Sigmoid colon (tissue), 7 donors: ENCODE data around the gene QPCTL. TPM values are rescaled to one million over a fixed set of nuclear protein-coding genes. Genes with fewer than 3 reads are reported as not detected.
"Not testable (repeated sequence)": the region's sequence is repeated elsewhere in the genome, so short reads cannot be mapped to it uniquely, and the experiment has no call there.

Source experiments
- DNase-seq: peaks from one replicate; pipeline ENCODE4 v3.0.0-alpha.2; 2019
- H3K27ac ChIP-seq, 4 donors: fragments of 200-600 bp; sonication (generic); one replicate each; pipeline ENCODE4 v1.5.1; 2016 to 2019; ENCODE audit warnings: mild to moderate bottlenecking in 1 of 4
- H3K27me3 ChIP-seq, 3 donors: fragments of 200-600 bp; sonication (generic); one replicate each; pipeline ENCODE4 v1.5.1; 2019; ENCODE audit warnings: mild to moderate bottlenecking in 1 of 3
- H3K36me3 ChIP-seq, 4 donors: fragments of 200-600 bp; sonication (generic); one replicate each; pipeline ENCODE4 v1.5.1; 2016 to 2019
- H3K4me1 ChIP-seq, 4 donors: fragments of 200-600 bp; sonication (generic); one replicate each; pipeline ENCODE4 v1.5.1; 2017 to 2019
- H3K4me3 ChIP-seq, 4 donors: fragments of 200-600 bp; sonication (generic); one replicate each; pipeline ENCODE4 v1.5.1; 2017 to 2019; ENCODE audit warnings: mild to moderate bottlenecking in 2 of 4, moderate library complexity in 1 of 4
- H3K9me3 ChIP-seq, 4 donors: fragments of 200-600 bp in 3 of 4; sonication (generic) in 3 of 4; one replicate each; pipeline versions ENCODE4 v1.5.1 to v1.6.1; 2013 to 2019
- EP300 ChIP-seq, 4 donors: sonication (generic); formaldehyde crosslinking; IDR thresholded peaks; one replicate each; pipeline ENCODE4 v1.6.1; 2017; ENCODE audit warnings: antibody characterized with exemption in 4 of 4
- POLR2A ChIP-seq, 2 donors: fragments of 450-650 bp; IDR thresholded peaks; one replicate each; pipeline ENCODE4 v1.6.1; 2016; ENCODE audit warnings: antibody characterized with exemption in 2 of 2, mild to moderate bottlenecking in 2 of 2, moderate library complexity in 2 of 2
- POLR2AphosphoS5 ChIP-seq, 4 donors: sonication (generic); formaldehyde crosslinking; IDR thresholded peaks; one replicate each; pipeline ENCODE4 v1.6.1; 2017; ENCODE audit warnings: antibody characterized with exemption in 4 of 4
- WGBS, 2 donors: extraction: QIAGEN DNeasy Blood & Tissue Kit; methylation state at CpG; one replicate each; pipeline ENCODE4 v1.1.7; 2013; 5-methylcytosine and 5-hydroxymethylcytosine counted together
- intact Hi-C: fragments of 100-400 bp; cut with DNase I; formaldehyde crosslinking; loops from one replicate; pipeline ENCODE4 v1.15.1; 2023
- polyA plus RNA-seq, 3 donors: library from polyadenylated mRNA; stranded (reverse); fragments of 200-250 nt; gene quantifications; one replicate each; pipeline ENCODE4 v1.2.3, GENCODE V29; 2013
- total RNA-seq, 4 donors: library from RNA; depleted of rRNA; stranded (reverse); fragments of >200 nt; gene quantifications; one replicate each; pipeline ENCODE4 v1.1.0, GENCODE V29; 2016
- TF ChIP-seq, protein P1 (sequence below), 4 experiments: fragments of 450-650 bp in 3 of 4; fragments of 200-600 bp in 1 of 4; IDR thresholded peaks; one replicate each; pipeline ENCODE4 v1.5.1; 2016 to 2019; ENCODE audit warnings: antibody characterized with exemption in 4 of 4, mild to moderate bottlenecking in 3 of 4, moderate library complexity in 2 of 4
- donor health status: healthy with polysubstance abuse.
- donor health status: Bipolar disorder and iron deficiency.
- donor health status: healthy.

QPCTL gene
- total and polyA plus RNA-seq, 7 donors: 1.2 to 7.6 (median 2.4) TPM

DNA sequence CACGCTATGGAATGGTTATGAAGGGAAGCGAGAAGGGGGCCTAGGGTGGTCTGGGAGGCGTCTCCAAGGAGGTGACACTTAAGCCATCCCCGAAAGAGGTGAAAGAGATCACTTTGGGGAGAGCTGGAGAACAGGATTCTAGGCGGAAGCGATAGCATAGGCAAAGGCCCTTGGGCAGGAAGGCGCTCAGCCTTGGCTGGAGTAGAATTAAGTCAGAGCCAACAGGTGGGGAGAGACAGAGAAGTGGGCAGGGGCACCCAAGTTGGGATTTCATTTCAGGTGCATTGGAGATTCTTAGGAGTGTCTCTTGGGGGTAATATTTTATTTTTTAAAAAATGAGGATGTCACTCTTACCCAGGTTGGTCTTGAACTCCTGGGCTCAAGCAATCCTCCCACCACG lies 10.3 kb upstream of the QPCTL start:
- DNase-seq: no peak
- H3K36me3 ChIP-seq: peaks cover under 1 to 22% (median 14%) of the 10 kb centered on the region in 4 donors
- TF ChIP-seq POLR2A (IDR thresholded peaks at IDR 0.05): no peak
- no peak for TF ChIP-seq POLR2AphosphoS5 (IDR thresholded peaks at IDR 0.05)
- no peak for TF ChIP-seq EP300 (IDR thresholded peaks at IDR 0.05)
- TF ChIP-seq, protein P1, sequence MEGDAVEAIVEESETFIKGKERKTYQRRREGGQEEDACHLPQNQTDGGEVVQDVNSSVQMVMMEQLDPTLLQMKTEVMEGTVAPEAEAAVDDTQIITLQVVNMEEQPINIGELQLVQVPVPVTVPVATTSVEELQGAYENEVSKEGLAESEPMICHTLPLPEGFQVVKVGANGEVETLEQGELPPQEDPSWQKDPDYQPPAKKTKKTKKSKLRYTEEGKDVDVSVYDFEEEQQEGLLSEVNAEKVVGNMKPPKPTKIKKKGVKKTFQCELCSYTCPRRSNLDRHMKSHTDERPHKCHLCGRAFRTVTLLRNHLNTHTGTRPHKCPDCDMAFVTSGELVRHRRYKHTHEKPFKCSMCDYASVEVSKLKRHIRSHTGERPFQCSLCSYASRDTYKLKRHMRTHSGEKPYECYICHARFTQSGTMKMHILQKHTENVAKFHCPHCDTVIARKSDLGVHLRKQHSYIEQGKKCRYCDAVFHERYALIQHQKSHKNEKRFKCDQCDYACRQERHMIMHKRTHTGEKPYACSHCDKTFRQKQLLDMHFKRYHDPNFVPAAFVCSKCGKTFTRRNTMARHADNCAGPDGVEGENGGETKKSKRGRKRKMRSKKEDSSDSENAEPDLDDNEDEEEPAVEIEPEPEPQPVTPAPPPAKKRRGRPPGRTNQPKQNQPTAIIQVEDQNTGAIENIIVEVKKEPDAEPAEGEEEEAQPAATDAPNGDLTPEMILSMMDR (IDR thresholded peaks at IDR 0.05): no peak
- WGBS, 2 donors: 68 to 85% methylated on average over 8 of the region's 8 CpGs
- peaks cover 18 to 33% (median 28%) of the 10 kb centered on the region in 3 donors for H3K27me3 ChIP-seq
- peak overlapping the region in 1 of 4 donors; percentile 19 for H3K4me3 ChIP-seq
- peaks cover 0 to 23% (median 17%) of the 10 kb centered on the region in 4 donors for H3K4me1 ChIP-seq
- intact Hi-C loops: no loop called here
- peak overlapping the region; percentile 66 to 82 (median 78) for H3K27ac ChIP-seq
- H3K9me3 ChIP-seq: no peaks in the 10 kb centered on the region

DNA sequence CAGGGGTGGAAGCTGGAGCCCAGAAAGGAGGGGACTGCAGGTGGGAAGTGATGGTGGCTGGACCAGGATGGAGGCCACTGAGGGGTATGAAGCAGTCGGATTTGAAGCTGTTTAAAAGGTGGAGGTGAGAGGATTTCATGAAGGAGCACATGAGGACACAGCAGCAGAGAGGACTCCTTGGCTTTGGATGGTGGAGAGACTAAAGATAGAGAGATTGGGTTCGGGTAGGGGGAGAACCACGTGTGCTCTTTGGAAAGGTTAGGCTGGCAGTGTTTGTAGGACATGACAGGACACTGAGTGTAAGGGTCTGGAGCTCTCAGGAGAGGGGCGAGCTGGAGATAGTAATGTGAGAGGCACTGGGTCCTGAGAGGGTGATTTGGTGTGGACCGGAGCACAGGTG lies 9.6 kb upstream of the QPCTL start:
- intact Hi-C loops: no loop called here
- Histone ChIP-seq H3K9me3 (no peaks in the 10 kb centered on the region), H3K27ac (no peak overlapping the region), H3K36me3 (peaks cover 9 to 30% (median 22%) of the 10 kb centered on the region in 4 donors), H3K27me3 (peaks cover 10 to 25% (median 20%) of the 10 kb centered on the region in 3 donors), H3K4me3 (no peak overlapping the region), H3K4me1 (peaks cover 0 to 15% (median 9%) of the 10 kb centered on the region in 4 donors)
- whole genome bisulfite sequencing, 2 donors: 85 to 89% methylated on average over 5 of the region's 5 CpGs
- no peak for DNase-seq
- TF ChIP-seq POLR2A (IDR thresholded peaks at IDR 0.05): no peak
- TF ChIP-seq EP300 (IDR thresholded peaks at IDR 0.05): no peak
- TF ChIP-seq, protein P1 (IDR thresholded peaks at IDR 0.05): no peak
- TF ChIP-seq POLR2AphosphoS5 (IDR thresholded peaks at IDR 0.05): no peak

DNA sequence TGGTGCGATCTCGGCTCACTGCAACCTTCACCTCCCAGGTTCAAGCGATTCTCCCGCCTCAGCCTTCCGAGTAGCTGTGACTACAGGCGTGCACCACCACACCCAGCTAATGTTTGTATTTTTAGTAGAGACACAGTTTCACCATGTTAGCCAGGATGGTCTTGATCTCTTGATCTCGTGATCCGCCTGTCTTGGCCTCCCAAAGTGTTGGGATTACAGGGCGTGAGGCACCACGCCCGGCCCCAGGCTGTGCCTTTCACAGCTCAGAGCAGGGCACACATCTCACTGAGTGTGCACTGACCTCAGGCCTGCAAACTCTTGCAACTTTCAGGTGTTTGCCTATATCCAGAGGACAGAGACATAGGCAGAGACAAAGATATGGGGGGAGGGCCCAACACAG lies 7.4 kb upstream of the QPCTL start:
- H3K4me3 ChIP-seq, H3K9me3 ChIP-seq, intact Hi-C loops, H3K27me3 ChIP-seq, H3K27ac ChIP-seq, DNase-seq: not testable (repeated sequence)
- H3K4me1 ChIP-seq: peaks cover 0 to 17% (median 8%) of the 10 kb centered on the region in 4 donors
- WGBS, 2 donors: 66 to 87% methylated on average over 11 of the region's 11 CpGs
- peaks cover 14 to 48% (median 28%) of the 10 kb centered on the region in 4 donors for H3K36me3 ChIP-seq

DNA sequence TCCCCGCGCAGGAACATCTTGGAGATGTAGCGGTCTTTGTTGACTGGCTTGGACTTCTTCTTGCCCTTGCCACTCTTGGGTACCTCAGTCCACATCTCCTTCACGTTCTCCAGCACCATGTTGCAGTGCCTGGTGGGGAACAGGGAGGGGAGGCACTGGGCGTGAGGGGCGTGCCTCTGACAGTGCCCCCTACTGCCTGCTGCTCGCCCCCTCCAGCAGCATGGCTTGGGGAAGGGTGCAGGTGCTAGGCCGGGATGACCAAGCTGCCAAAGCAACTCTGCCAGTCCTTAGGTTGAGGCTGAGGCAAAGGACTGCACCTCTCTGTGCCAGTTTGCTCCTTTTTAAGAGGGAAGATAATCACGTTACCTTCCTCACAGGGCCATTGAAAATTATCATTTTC lies 4.9 kb upstream of the QPCTL start:
- intact Hi-C loops: no loop called here
- WGBS, 2 donors: 93 to 96% methylated on average over 9 of the region's 9 CpGs
- H3K36me3 ChIP-seq: peaks cover 14 to 48% (median 28%) of the 10 kb centered on the region in 4 donors

DNA sequence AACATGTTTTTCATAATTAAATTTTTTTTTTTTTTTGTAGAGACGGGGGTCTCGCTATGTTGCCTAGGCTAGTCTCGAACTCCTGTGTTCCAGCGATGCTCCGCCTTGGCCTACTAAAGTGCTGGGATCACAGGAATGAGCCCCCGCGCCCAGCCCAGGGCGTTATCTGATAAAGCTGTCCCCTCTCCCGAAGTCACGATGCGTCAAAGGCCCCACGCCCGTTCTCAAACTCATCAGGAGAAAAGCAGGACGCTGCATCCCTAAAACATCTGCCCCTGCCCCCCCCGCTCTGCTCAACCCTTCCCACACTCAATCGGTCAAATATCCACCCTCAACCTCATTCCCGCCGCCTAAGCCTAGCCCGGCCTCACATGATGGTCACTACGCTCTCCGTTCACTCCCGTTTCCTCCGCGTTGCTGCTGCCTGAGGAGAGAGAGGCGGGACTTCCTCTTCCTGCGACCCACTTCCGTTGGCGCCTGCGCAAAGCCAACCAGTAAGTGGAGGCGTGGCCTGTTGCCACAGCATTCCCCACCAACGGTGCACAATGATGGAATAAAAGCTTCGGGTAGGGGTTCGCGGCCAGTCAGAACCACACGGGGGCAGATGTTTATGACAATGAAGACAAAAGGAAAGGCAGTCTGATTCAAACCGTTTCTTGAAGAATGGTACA lies 815 bp upstream of the QPCTL start, which contains the start of gene SNRPD2:
Gene SNRPD2, minus strand, starts transcription at position 438 of the 671 bp plus-strand sequence. Its CDS starts 65 bp downstream, at position 373.
- no peaks in the 10 kb centered on the region for H3K9me3 ChIP-seq
- 1% methylated on average over 36 of the region's 36 CpGs for WGBS, 2 donors
- peak; percentile 97 for DNase-seq
- no peaks in the 10 kb centered on the region for H3K27me3 ChIP-seq
- H3K27ac ChIP-seq: peak within 1 kb of the TSS; percentile 93 to 95 (median 94)
- intact Hi-C loops: loop anchor here (1.0 to 10.0 kb wide), 5 partner anchors 26 to 267 kb away; partner anchors contain the start of genes DMWD, ERCC1 and FBXO46
- TF ChIP-seq EP300 (IDR thresholded peaks at IDR 0.05): no peak
- TF ChIP-seq POLR2AphosphoS5 (IDR thresholded peaks at IDR 0.05): peak; percentile 96 to 98 (median 97)
- peak; percentile 88 to 90 for TF ChIP-seq POLR2A (IDR thresholded peaks at IDR 0.05)
- TF ChIP-seq, protein P1 (IDR thresholded peaks at IDR 0.05): no peak
- H3K4me1 ChIP-seq: peaks cover 0 to 24% (median 16%) of the 10 kb centered on the region in 4 donors
- peaks cover 14 to 39% (median 18%) of the 10 kb centered on the region in 4 donors for H3K36me3 ChIP-seq
- peak within 1 kb of the TSS; percentile 62 to 91 (median 82) for H3K4me3 ChIP-seq

More for the DNA sequence above, 4.9 kb upstream of the QPCTL start:
- H3K4me1 ChIP-seq: peaks cover 0 to 14% (median 11%) of the 10 kb centered on the region in 4 donors
- H3K9me3 ChIP-seq: no peaks in the 10 kb centered on the region
- TF ChIP-seq EP300 (IDR thresholded peaks at IDR 0.05) (no peak), POLR2AphosphoS5 (IDR thresholded peaks at IDR 0.05) (no peak), POLR2A (IDR thresholded peaks at IDR 0.05) (no peak)
- TF ChIP-seq, protein P1 (IDR thresholded peaks at IDR 0.05): no peak
- DNase-seq: no peak
- H3K27ac ChIP-seq: no peak overlapping the region
- no peak overlapping the region for H3K4me3 ChIP-seq
- H3K27me3 ChIP-seq: no peaks in the 10 kb centered on the region
